ENCODE measurements around the gene ACOX3. TPM values are rescaled to one million over a fixed set of nuclear protein-coding genes. Genes with fewer than 3 reads are reported as not detected.

The ACOX3 gene
- polyA plus RNA-seq, 1 of the 3 experiments (the other 2 are of a cell fraction): 8.4 TPM

DNA sequence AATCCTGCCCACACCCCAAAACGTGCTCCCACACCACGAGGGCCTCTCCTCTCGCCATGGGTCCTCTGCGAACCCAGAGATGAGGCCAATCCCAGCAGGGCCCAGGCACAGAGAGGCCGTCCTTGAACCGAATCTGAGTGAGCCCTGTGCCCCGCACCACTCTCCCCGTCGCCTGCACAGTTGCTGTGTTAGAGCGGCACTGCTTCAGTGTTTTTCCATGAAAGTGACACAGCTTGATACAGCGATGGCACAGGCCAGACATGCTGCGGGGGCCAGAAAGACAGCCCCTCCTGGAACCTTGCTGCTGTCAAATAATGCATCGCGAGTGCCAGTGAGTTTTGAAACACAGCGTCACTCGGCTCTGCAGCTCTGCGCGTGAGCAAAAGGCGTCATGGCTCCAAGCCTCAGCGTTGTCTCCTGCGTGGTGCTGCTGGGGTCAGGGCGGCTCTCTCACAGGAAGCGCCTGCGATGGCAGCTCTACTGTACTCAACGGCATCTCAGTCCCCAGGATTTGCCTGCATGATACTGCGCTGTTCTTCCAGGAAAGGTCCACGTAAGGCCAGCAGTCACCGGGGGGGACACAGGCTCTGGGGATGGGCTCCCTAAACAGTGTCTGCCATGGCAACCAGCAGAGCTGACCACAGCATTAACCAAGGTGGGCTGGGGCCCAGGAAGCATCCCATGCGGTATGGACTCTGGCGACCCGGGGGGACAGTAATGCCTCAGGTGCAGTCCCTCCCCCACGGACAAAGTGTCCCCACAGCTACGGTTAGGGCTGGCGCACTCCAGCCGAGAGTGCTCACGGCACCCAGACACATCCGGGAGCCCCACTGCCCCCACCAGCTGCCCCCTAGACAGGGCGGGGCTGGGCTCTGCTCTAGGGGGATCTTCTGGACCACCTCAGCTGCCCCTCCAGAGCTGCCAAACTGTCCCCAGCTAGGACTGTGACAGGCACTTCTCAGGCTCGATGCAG is 63.1 kb downstream of the ACOX3 start:
- ChIA-PET CTCF (interaction anchor here (1.1 to 3.2 kb wide), 3 partner anchors 9 to 165 kb away, joined by 3 to 11 read pairs (median 6); no protein-coding TSS in a partner anchor), POLR2A (no interaction called here)
- H3K4me1 ChIP-seq (ENCODE audit: control insufficient read depth in 1 of 2, insufficient read depth in 2 of 2, low read depth in 1 of 2, low read length in 1 of 2): peaks cover 0 to 14% of the 10 kb centered on the region in 2 experiments; a peak in 1 of 4 replicates
- H4K20me1 ChIP-seq (ENCODE audit: insufficient read depth): no peaks in the 10 kb centered on the region
- H2AFZ ChIP-seq (ENCODE audit: low read depth): no peak overlapping the region
- no peak overlapping the region for H3K9ac ChIP-seq
- H3K4me3 ChIP-seq (ENCODE audit: low read depth in 2 of 2, low read length in 1 of 2): no peak overlapping the region
- no peaks in the 10 kb centered on the region for H3K79me2 ChIP-seq (ENCODE audit: insufficient read depth)
- no peaks in the 10 kb centered on the region for H3K9me3 ChIP-seq
- H3K4me2 ChIP-seq: no peak overlapping the region
- no peaks in the 10 kb centered on the region for H3K9me2 ChIP-seq
- TF ChIP-seq, protein P1, sequence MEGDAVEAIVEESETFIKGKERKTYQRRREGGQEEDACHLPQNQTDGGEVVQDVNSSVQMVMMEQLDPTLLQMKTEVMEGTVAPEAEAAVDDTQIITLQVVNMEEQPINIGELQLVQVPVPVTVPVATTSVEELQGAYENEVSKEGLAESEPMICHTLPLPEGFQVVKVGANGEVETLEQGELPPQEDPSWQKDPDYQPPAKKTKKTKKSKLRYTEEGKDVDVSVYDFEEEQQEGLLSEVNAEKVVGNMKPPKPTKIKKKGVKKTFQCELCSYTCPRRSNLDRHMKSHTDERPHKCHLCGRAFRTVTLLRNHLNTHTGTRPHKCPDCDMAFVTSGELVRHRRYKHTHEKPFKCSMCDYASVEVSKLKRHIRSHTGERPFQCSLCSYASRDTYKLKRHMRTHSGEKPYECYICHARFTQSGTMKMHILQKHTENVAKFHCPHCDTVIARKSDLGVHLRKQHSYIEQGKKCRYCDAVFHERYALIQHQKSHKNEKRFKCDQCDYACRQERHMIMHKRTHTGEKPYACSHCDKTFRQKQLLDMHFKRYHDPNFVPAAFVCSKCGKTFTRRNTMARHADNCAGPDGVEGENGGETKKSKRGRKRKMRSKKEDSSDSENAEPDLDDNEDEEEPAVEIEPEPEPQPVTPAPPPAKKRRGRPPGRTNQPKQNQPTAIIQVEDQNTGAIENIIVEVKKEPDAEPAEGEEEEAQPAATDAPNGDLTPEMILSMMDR (IDR thresholded peaks at IDR 0.05): no peak
- TF ChIP-seq ELF1 (IDR thresholded peaks at IDR 0.05): no peak
- TF ChIP-seq, protein P2, sequence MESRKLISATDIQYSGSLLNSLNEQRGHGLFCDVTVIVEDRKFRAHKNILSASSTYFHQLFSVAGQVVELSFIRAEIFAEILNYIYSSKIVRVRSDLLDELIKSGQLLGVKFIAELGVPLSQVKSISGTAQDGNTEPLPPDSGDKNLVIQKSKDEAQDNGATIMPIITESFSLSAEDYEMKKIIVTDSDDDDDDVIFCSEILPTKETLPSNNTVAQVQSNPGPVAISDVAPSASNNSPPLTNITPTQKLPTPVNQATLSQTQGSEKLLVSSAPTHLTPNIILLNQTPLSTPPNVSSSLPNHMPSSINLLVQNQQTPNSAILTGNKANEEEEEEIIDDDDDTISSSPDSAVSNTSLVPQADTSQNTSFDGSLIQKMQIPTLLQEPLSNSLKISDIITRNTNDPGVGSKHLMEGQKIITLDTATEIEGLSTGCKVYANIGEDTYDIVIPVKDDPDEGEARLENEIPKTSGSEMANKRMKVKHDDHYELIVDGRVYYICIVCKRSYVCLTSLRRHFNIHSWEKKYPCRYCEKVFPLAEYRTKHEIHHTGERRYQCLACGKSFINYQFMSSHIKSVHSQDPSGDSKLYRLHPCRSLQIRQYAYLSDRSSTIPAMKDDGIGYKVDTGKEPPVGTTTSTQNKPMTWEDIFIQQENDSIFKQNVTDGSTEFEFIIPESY (IDR thresholded peaks at IDR 0.05; ENCODE audit: borderline replicate concordance, low read depth): no peak
- no peak for TF ChIP-seq RAD21 (IDR thresholded peaks at IDR 0.05; ENCODE audit: low read length)
- TF ChIP-seq, protein P3, sequence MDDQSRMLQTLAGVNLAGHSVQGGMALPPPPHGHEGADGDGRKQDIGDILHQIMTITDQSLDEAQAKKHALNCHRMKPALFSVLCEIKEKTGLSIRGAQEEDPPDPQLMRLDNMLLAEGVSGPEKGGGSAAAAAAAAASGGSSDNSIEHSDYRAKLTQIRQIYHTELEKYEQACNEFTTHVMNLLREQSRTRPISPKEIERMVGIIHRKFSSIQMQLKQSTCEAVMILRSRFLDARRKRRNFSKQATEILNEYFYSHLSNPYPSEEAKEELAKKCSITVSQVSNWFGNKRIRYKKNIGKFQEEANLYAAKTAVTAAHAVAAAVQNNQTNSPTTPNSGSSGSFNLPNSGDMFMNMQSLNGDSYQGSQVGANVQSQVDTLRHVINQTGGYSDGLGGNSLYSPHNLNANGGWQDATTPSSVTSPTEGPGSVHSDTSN (IDR thresholded peaks at IDR 0.05): no peak
- no peak for TF ChIP-seq NFIC (IDR thresholded peaks at IDR 0.05; ENCODE audit: borderline replicate concordance)
- no peak for TF ChIP-seq JUND (IDR thresholded peaks at IDR 0.05)
- TF ChIP-seq, protein P4, sequence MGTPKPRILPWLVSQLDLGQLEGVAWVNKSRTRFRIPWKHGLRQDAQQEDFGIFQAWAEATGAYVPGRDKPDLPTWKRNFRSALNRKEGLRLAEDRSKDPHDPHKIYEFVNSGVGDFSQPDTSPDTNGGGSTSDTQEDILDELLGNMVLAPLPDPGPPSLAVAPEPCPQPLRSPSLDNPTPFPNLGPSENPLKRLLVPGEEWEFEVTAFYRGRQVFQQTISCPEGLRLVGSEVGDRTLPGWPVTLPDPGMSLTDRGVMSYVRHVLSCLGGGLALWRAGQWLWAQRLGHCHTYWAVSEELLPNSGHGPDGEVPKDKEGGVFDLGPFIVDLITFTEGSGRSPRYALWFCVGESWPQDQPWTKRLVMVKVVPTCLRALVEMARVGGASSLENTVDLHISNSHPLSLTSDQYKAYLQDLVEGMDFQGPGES (IDR thresholded peaks at IDR 0.05; ENCODE audit: low read depth, low read length): no peak
- no peak for TF ChIP-seq FOXM1 (IDR thresholded peaks at IDR 0.05; ENCODE audit: low read depth)
- no peaks in the 10 kb centered on the region for H3F3A ChIP-seq (replicated peaks; ENCODE audit: insufficient read depth)
- H3K36me3 ChIP-seq (replicated peaks in 1 of 2; ENCODE audit: control insufficient read depth in 1 of 2, insufficient read depth in 2 of 2, low read length in 1 of 2): peaks cover 0 to 7% of the 10 kb centered on the region in 2 experiments
- DNase-seq: no peak
- 96% methylated on average over 28 of the region's 39 CpGs for WGBS (ENCODE audit: low lambda C conversion rate)
- H3K27ac ChIP-seq (ENCODE audit: low read depth in 2 of 2, low read length in 1 of 2): no peak overlapping the region
- H3K27me3 ChIP-seq (ENCODE audit: insufficient read depth): no peaks in the 10 kb centered on the region
